EL (cell line): Measurements from ENCODE around the gene CXXC1.
"Not testable (repeated sequence)": the region's sequence is repeated elsewhere in the genome, so short reads cannot be mapped to it uniquely, and the experiment has no call there.

Source experiments
- DNase-seq: peaks from one replicate; pipeline ENCODE4 v3.0.0-alpha.2; 2016

CXXC1 gene

DNA sequence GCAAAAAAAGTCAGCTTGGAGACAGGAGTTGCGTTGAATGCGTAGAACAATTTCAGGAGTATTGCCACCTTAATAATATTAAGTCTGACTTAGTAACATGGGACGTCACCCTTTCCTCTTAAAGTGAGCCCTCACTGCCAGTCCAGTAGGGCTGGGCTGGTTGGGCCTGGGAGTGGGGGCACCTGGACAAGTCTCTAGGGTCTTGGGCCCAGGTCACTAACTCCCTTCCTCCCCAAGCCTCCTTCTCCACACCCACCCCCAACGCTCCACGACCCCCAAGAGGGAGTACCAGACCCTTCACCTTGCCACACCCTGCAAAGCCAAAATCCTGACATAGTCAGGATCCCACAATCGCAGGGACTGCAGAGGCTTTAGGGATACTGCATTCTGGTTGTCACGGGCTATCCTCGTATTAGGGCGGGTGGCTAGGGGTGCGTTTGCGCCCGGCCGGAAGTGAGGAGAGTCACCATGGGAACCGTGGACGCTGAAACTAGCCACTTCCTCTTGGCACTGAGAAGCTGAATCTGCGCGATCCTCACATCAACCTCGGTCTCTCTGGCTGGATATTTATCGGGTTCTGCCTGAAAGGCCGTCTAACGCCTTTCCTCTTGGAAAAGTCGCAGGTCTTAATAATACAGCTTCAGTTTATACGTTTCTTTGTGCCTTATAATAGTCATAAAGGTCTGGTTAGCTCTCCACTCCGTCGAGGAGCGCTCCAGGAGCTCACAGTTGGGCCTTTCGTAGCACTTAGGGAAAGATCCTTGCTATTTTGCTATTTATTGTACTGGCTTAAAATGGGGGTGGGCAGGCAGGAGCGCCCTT, 10.3 kb upstream of the CXXC1 start:
- peak; percentile 79 for DNase-seq

DNA sequence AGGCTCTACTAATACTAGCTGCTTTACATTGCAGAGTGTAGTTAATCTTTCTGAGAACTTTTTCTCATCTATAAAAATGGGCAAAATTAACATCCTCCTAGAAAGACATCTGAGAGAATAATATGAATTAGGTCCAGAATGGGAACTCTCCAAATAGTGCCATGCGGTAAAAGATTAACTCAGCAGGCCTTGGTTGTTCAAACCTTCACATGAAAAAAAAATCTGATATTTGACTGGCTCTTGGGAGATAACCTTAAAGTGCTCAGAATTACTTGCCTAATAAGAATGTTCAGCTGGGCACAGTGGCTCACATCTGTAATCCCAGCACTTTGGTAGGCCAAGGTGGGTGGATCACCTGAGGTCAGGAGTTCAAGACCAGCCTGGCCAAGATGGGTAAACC, 5.5 kb upstream of the CXXC1 start:
- no peak for DNase-seq

DNA sequence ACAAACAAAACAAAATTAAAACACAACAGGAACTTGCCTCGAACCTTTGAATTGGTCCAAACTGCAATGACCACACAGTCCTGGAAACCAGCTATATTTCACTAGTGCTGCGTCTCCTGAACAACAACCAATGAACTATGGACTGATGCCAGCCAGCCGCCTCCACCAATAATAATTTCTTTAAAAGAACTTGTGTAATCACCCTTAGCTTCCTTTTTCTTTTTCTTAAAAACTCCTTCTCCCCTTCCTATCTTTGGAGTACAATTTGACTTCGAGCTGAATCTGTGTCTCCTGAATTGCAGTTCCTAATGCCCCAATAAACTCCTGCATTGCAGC, 1.6 kb upstream of the CXXC1 start:
- no peak for DNase-seq

DNA sequence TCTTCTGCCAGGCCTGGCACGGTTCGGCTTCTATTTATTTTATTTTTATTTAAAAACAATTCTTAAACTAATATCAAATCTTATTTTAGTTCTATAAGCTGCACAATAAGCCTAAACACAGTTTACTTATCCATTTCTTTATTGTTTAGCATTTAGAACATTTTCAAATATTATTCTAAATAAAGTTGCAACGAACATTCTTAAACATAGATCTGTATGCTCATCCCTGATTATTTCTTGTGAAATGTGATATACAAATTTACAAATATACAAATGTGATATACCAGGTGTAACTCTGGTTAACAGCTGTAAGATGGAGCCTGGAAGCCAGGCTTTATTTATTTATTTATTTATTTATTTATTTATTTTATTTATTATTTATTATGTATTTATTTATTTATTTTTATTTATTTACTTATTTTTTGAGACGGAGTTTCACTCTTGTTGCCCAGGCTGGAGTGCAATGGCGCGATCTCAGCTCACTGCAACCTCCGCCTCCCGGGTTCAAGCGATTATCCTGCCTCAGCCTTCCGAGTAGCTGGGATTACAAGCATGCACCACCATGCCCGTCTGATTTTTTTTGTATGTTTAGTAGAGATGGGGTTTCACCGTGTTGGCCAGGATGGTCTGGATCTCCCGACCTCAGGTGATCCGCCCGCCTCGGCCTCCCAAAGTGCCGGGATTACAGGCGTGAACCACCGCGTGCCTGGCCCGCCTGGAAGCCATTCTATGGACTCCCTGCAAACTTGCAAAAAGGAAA, 1.0 kb upstream of the CXXC1 start:
- not testable (repeated sequence) for DNase-seq

DNA sequence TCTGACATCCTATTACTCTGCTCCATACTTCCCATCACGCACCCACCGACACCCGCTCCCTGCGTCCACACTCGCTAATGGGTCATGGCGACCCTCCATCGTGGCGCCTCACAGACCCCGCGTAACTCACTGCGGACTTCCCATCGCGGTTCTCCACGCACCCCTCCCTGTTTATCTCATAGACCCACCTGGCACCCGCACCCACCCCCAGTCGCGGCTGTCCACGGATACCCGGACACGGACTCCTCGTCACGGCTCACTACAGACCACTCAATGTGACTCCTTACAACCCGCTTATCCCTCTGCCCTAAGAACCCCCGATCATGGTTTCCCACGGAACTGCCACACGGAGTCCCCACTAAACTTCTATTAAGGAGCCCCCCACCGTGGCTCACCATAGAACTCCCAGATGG, 458 bp downstream of the CXXC1 start:
- DNase-seq = no peak

DNA sequence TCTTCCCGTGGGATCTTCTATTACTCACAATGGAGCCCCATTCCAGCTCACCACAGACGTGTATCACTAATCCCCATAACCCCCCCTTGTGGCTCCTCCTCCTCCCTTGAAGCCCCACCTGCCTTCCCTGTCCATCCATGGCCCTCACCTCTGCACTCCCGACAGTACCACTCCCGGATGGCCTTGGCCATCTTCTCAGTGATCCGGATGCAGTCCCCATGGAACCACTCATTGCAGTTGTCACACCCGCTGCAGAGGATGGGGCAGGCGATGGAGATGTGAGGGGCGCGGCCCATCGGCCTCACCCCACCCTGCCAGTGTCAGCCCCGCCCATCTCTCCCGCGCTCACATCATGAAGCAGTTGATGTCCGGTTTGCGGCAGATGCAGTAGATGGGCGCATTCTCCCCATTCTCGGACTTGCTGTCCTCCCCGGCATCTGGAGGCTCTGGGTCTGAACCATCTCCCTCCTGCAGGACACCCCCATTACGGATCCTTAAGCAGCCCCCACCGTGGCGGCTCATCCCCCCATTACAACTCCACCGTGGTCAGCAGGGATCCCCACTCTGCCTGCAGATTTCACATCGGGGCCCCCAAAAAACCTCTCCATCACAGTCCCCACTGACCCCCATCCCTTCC, 983 bp downstream of the CXXC1 start:
- peak; percentile 67 for DNase-seq

DNA sequence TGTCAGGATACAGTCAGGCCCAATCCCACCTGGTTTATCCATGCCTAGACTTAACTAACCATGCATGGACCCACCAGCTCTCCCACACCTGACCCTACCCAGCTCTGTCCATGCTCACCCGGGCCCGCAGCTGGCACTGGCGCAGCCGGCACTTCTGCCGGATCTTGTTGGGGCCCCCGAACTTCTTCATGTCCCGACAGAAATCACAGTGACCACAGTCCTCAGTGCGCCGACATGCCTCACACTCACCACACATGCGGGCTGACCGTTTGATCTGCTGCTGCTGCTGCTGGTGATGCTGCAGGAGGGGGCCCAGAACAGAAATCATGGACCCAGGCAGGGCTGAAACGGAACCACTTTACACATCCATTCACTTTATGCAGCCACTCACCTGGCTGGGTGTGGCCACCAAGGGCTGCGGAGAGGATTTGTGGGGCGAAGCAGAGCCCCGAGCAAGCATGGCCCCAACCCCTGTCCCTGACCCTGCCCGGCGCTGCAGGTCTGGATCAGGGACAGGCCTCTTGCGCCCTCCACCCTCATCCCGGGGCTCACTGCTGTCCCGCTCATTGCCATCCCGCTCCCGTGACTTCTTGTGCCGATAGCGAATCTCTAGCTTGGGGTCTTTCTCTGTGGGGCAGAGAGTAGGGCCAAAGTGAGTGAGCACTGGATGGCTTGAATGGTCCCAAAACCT, 1.7 kb downstream of the CXXC1 start:
- no peak for DNase-seq

DNA sequence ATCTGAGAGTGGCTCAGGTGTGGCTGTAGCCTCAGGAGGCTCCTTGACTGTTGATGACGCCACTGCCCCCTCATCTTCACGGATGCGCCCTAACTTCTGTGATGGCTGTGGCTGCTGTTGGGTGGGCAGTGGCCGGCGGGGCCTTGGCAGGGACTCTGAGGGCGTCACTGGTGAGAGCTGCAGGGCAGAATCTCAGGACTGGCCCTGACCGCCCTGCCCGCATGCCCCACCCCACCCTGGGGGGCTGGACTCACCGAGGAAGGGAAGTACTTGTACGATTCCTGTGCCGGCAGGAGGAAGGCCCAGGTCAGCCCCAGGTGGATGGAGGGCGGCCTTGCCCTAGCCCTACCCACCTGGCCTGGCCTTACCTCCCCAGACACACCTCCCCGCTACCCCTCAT, 2.4 kb downstream of the CXXC1 start:
- no peak for DNase-seq

DNA sequence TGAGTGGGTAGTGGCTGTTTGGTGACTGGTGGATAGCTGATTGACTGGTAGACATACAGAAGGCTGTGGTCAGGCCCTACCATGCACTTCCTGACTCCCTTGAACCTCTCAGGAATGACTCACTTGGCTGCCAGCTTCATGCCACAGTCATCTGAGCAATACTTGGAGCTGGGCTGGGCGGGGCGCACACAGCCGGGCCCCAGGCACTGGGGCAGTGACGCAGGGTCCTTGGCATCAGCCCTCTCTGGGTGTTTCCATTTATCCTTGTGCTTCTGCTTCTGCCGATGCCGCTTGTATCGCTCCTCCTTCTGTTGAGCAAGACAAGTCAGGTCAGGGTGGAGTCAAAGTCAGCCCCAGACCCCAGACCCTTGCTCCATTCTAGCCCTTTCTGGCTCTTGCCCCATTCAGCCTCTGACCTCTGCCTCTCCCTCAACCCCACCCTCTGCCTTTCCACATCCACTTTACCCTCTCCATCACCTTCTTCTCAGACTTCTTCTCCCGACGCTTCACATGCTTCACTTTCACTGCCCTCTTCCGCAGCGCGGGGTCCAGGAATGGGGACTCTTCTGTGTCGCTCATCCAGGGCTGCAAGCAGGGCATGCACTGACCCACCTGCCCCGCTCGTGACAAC, 3.1 kb downstream of the CXXC1 start:
- peak; percentile 53 for DNase-seq

DNA sequence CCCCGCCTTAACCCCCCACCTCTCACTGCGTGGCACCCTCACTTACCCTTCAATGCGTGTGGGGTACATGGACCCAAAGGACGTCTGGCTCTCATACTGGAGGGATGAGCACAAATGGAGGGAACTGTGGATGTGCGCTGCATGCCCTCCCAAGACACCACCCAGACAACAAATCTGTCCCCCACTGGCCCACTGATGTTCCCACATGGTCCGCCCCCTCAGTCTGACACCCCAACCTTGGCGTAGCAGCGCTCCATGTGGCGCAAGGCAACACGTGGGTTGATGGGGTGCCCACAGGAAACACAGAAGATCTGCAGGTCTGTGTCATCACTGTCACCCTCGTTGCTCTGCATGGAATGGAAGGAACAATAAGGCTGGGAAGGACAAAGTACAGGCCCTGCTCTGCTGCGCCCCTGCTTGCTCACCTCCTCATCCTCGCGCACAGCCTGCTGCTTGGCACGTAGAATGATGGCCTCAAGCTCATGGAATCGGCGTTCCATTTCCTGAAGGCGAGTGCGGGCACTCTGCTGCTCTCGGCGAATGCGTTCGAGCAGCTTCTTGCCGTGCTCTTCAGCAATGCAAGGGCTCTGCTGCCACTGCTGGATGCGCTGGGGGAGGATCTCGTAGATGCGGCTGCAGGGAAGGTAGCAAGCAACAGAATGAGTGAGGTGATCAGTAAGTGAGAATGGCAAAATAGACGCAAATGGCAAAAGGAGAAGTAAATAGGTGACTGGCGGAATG, 3.9 kb downstream of the CXXC1 start:
- DNase-seq = no peak

DNA sequence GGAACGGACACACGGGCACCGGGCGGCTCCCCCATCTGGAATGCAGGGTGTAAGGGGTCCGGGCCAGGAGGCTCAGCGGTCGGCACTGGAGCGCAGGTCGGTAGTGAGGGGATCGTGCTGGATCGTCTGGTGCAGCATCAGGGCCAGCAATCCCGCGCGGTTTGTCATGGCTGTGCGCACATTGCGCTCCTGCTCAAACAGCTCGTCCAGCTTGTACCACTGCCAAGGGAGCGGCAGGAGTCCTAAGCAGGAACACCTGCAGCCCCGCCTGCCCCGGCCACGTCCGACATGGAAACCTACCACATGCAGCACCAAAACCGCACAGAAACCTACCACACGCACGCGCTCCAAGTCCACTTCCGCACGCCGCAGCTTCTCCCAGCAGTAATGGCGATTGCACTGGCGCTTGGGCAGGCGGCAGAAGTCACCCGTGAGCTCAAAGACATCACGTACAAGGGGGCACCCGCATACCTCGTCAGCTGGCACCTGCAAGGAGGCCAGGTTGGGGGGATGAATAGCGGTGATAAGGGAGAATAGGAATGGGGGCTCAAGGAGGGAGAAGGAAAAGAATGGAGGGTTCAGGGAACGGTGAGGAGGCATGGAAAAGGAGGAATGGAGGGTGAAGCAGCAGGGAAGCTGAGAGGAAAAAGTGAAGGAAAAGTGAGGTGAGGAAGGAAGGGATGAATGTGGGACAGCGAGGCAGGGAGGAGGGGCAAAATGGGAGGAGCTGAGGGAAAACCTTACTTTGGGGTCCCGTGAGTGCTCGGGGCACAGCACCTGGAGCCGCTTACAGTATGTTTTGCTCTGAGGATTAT, 4.8 kb downstream of the CXXC1 start:
- no peak for DNase-seq

DNA sequence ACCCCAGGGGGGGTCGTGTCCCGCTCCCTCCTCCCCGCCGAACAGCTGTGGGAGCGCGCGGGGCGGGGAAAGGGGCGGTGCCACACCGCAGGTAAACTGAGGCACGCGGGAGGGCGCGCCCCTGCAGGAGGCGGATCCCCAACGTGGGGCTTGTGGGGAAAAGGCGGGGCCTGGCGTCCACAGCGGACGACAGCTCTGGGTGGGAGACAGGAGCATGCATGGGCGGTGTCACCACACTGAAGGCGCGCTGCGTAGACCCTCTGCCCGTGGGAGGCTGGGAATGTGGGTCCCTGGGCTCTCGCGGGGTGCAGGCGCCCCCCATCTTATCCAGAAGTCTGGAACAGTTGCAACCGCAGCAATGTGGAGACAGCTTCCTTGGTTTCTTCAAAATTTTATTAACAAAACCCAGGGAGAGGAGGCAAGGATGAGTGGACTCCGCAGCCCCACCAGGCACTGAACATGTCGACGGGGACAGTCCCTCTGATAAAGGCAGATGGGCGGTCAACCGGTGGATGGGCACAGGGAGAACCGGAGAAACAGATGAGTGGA, 5.4 kb downstream of the CXXC1 start:
- no peak for DNase-seq

DNA sequence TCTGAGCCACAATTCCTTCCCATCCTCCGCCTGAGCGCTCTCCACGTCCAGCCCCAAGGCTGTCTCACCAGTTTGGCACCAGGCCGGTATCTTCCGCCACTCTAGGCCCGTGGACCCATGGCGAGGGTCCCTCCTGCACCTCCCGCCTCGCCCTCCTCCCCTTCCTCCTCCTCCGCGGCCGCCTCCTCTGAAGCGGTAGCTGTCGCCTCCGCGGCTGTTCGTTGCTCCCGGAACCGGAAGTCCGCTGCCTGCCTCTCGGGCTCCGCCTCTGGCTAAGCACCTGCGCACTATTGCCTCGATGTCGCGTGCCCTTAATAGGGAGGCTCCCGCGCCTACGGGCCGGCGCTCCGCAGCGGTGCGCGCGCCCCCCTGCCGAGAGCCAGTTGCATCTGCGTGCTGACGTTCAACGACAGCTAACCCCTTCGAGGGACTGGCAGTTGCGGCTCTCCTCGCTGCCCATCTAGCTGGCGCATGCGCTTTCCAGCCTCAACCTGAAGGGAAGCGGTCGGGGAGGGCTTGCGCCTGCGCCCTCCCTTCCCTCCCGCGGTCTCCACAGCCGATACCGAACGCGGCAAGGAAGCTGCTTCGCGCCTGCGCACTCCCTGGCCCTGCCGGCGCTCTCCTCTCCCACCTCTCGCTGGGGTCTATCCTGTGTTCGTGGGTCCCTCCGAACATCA, 6.1 kb downstream of the CXXC1 start, which contains the start of gene MBD1:
TSS of gene MBD1 (minus strand) at position 229 of the 677 bp plus-strand sequence. CDS start 1,531 bp downstream, outside the sequence.
- DNase-seq = peak; percentile 98

DNA sequence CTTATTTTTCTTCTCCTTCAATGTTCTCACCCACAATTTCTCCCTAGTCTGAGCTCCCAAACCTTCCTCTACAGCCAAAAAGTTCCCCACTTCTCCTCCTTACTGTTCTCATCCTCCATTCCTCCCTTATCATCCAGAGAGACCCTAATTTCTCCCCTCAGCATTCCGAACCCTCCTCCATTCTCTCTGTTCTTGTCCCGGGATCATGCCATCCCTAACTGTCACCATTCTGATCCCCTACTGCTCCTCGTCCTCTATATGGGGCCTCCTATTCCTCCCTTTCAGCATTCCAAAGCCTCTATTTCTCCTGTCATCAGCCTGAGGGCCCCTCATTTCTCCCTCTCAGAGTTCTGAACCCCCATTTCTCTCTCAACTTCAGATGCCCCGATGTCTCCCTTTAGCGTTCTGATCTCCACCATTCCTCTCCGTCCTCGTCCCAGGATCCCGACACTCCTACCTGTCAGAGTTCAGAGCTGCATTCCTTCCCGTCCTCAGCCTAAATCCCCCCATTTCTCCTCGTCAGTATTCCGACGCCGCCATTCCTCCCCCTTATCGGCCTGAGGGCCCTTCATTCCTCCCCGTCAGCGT, 6.7 kb downstream of the CXXC1 start:
- DNase-seq = no peak

DNA sequence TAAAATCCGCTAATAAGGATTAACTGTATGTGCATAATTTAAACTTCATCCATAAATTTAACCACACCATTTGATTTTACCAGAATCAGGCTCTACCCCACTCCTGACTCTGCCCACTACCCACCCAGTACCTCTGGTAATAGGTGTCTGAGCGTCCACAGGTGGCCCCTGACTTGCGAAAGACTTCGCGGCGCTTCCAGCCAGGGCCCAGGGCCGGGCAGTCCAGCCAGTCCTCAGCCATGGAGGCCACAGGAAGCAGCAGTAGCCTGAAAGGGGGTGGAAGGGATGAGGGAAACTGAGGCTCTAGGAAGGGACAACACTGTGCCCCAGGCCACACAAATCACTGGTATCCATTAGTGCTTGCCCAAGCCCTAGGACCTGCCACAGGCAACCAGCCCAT, 7.7 kb downstream of the CXXC1 start:
- DNase-seq = no peak

DNA sequence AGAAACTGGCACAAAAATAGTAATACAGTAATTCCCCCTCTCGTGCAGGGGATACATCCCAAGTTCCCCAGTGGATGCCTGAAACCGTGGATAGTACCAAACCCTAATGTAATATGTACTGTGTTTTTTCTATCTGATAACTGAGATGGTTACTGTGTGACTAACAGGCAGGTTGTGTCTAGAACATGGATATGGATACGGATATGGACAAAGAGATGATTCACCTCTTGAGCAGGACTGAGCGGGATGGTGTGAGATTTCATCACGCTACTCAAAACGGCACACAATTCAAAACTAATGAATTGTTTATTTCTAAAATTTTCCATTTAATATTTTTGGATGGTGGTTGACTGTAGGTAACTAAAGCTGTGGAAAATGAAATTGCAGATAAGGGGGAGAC, 9.6 kb downstream of the CXXC1 start:
- DNase-seq = peak; percentile 67

DNA sequence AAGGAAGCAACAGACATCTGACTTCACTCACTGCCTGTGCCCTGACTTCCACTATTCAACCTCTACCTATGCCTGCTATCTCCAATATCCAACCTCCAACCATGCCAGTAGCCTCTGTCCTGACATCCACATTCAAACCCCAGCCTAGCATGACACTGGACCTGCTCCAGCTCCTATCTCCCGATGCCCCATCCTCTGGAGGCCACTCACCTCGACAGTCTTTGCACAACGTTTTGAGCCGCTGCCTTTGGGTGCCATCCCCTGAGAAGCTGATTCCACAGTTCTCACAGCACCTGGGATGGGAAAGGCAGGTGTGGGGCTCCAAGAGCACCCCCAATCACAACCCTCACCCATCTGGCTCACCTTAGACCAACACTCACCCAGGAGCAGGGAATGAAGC, 11.0 kb downstream of the CXXC1 start:
- DNase-seq = no peak

DNA sequence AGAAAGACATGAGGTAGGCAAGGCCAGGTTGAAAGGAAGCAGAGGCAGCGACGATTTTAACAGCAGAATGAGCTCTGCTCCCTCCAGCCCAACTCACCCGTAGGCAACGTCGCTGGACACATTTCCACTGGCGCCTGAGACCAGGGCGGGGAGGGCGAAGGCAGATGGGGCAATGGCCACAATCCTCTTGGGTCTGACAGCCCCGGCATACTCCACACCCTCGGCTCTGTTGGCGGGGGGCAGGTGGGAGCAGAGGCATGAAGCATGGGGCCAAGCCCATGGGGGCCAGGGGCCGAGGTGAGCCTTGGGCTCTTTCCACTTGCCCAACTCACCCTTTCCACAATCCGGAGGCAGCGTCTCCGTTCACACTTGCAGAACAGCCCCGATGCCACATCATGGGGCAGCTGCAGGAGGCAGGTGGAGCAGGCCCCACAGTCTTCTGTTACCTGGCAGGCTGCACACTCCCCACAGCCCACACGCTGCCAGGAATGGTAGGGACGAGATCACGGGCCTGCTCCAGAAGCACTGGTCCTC, 11.9 kb downstream of the CXXC1 start:
- DNase-seq = no peak

DNA sequence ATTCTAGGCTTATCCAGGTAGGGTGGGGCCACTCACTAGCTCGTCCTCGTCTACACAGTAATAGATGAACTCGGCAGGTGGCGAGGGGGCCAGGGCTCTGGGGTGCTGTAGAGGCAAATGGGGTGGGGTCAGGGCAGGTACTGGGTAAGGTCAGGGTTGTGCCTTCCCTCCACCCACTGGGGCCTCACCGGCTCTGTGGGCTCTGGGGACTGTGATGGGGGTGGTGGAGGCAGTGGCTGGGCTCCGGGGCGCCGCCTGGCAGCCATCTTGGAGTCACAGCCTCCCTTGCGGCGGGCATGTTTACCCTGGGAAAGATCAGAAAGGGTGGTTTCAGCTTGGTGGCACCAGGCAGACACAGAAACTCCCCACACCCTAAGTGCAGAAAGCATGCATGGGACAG, 12.6 kb downstream of the CXXC1 start:
- no peak for DNase-seq

DNA sequence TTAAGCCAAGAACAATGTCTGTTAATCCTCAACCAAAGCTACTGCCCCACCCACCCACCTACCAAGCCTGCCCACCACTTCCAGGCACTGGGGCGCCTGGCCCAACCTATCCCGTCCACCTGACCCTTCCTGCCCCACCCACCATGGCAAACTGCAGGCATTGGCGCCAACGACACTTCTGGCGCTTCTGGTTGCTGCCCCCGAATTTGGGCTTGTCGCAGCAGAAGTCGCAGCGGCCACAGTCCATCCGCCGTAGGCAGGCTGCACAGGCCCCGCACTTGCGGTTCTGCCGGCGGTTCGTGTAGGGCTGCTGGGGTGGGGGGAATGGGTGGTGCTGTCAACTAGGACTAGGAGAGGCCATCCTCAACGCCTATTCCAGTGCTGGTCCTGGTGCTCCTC, 13.4 kb downstream of the CXXC1 start:
- DNase-seq = no peak
